ENCODE measurements around the gene PRRX1. TPM values are rescaled to one million over a fixed set of nuclear protein-coding genes. Genes with fewer than 3 reads are reported as not detected.

Gene PRRX1
- polyA plus RNA-seq, 3 donors = not detected

- Histone ChIP-seq H3K27me3 (ENCODE audit: control insufficient read depth in 2 of 2, insufficient read depth in 2 of 2, low read length in 2 of 2) (no peaks in the 10 kb centered on the region), H3K4me2 (replicated peaks; ENCODE audit: extremely low read depth, low read length, poor library complexity, severe bottlenecking) (no peak overlapping the region), H3K4me3 (replicated peaks in 1 of 3; ENCODE audit: low read depth in 2 of 3, low read length in 3 of 3) (no peak overlapping the region), H3K27ac (ENCODE audit: low read depth in 1 of 2, low read length in 2 of 2) (no peak overlapping the region), H3K9ac (ENCODE audit: insufficient read depth, low read length, poor library complexity, severe bottlenecking) (no peak overlapping the region), H3K9me3 (replicated peaks in 1 of 2; ENCODE audit: control insufficient read depth in 1 of 2, insufficient read depth in 1 of 2, low read length in 2 of 2) (no peaks in the 10 kb centered on the region), H3K4me1 (ENCODE audit: control insufficient read depth in 1 of 2, insufficient read depth in 2 of 2, low read length in 2 of 2) (no peaks in the 10 kb centered on the region), H2AFZ (ENCODE audit: insufficient read depth, low read depth, low read length, poor library complexity, severe bottlenecking) (no peak overlapping the region), H3K79me2 (ENCODE audit: insufficient read depth, low read length) (no peaks in the 10 kb centered on the region), H3K36me3 (replicated peaks in 1 of 2; ENCODE audit: control insufficient read depth in 1 of 2, insufficient read depth in 2 of 2, low read length in 2 of 2) (no peaks in the 10 kb centered on the region), H4K20me1 (ENCODE audit: insufficient read depth, low read length) (no peaks in the 10 kb centered on the region)
- WGBS (ENCODE audit: insufficient coverage) = no CpG with 5 or more reads among the region's 1 CpG
- Mint-ChIP-seq H3K36me3 (no peaks in the 10 kb centered on the region), H3K4me3 (no peak overlapping the region), H3K9me3 (peaks cover 0 to 10% (median 1%) of the 10 kb centered on the region in 7 donors), H3K27ac (no peak overlapping the region), H3K27me3 (ENCODE audit: low read depth in 3 of 3) (peaks cover 1 to 2% (median 1%) of the 10 kb centered on the region in 3 donors), H3K4me1 (no peaks in the 10 kb centered on the region)
- no peak for TF ChIP-seq CTCF (IDR thresholded peaks at IDR 0.05)
- intact Hi-C loops (cut with micrococcal nuclease) = no loop called here
- no peak for DNase-seq
These were observed 61.4 kb downstream of the PRRX1 start for GRCh38 chr1:170725326-170725725.

GRCh38 chr1:170727963-170728362 is 64.0 kb downstream of the PRRX1 start:
- TF ChIP-seq CTCF (IDR thresholded peaks at IDR 0.05) = no peak
- peaks cover 0 to 7% (median 0%) of the 10 kb centered on the region in 7 donors for H3K9me3 Mint-ChIP-seq
- H3K27me3 ChIP-seq (ENCODE audit: control insufficient read depth in 2 of 2, insufficient read depth in 2 of 2, low read length in 2 of 2) = no peaks in the 10 kb centered on the region
- no peaks in the 10 kb centered on the region for H3K36me3 Mint-ChIP-seq
- H3K4me2 ChIP-seq (replicated peaks; ENCODE audit: extremely low read depth, low read length, poor library complexity, severe bottlenecking) = no peak overlapping the region
- no peaks in the 10 kb centered on the region for H3K9me3 ChIP-seq (replicated peaks in 1 of 2; ENCODE audit: control insufficient read depth in 1 of 2, insufficient read depth in 1 of 2, low read length in 2 of 2)
- WGBS (ENCODE audit: insufficient coverage) = no CpG with 5 or more reads among the region's 5 CpGs
- H2AFZ ChIP-seq (ENCODE audit: insufficient read depth, low read depth, low read length, poor library complexity, severe bottlenecking) = no peak overlapping the region
- H3K36me3 ChIP-seq (replicated peaks in 1 of 2; ENCODE audit: control insufficient read depth in 1 of 2, insufficient read depth in 2 of 2, low read length in 2 of 2) = no peaks in the 10 kb centered on the region
- H3K4me1 Mint-ChIP-seq = no peaks in the 10 kb centered on the region
- H3K27ac ChIP-seq (ENCODE audit: low read depth in 1 of 2, low read length in 2 of 2) = no peak overlapping the region
- H3K4me1 ChIP-seq (ENCODE audit: control insufficient read depth in 1 of 2, insufficient read depth in 2 of 2, low read length in 2 of 2) = no peaks in the 10 kb centered on the region
- H3K79me2 ChIP-seq (ENCODE audit: insufficient read depth, low read length) = no peaks in the 10 kb centered on the region
- no peak overlapping the region for H3K27ac Mint-ChIP-seq
- intact Hi-C loops (cut with micrococcal nuclease) = no loop called here
- no peak overlapping the region for H3K9ac ChIP-seq (ENCODE audit: insufficient read depth, low read length, poor library complexity, severe bottlenecking)
- peaks cover 1 to 2% (median 1%) of the 10 kb centered on the region in 3 donors for H3K27me3 Mint-ChIP-seq (ENCODE audit: low read depth in 3 of 3)
- no peaks in the 10 kb centered on the region for H4K20me1 ChIP-seq (ENCODE audit: insufficient read depth, low read length)
- no peak overlapping the region for H3K4me3 ChIP-seq (replicated peaks in 1 of 3; ENCODE audit: low read depth in 2 of 3, low read length in 3 of 3)
- no peak overlapping the region for H3K4me3 Mint-ChIP-seq
- no peak for DNase-seq
